ENCODE data around the gene YARS2.

DNA sequence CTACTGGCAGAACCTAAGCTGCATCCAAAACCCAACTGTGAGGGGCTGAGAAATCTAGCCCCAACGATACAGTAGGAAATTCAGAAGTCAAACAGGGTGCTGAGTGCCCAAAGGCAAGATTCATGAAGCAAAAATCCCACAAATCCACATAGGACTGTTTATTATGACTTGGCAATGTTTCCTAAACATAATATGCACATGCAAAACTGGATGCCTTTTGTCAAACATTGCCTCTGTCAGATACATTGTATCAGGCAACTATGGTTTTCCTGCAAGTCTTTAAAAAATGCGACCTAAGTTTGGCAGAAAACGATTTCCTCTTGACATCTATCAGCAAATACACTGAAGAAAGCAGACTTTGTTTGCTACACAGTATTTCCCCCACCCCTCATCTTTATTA is 27.3 kb upstream of the YARS2 start:
- TF ChIP-seq, protein P1, sequence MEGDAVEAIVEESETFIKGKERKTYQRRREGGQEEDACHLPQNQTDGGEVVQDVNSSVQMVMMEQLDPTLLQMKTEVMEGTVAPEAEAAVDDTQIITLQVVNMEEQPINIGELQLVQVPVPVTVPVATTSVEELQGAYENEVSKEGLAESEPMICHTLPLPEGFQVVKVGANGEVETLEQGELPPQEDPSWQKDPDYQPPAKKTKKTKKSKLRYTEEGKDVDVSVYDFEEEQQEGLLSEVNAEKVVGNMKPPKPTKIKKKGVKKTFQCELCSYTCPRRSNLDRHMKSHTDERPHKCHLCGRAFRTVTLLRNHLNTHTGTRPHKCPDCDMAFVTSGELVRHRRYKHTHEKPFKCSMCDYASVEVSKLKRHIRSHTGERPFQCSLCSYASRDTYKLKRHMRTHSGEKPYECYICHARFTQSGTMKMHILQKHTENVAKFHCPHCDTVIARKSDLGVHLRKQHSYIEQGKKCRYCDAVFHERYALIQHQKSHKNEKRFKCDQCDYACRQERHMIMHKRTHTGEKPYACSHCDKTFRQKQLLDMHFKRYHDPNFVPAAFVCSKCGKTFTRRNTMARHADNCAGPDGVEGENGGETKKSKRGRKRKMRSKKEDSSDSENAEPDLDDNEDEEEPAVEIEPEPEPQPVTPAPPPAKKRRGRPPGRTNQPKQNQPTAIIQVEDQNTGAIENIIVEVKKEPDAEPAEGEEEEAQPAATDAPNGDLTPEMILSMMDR (optimal IDR thresholded peaks at IDR 0.05 in 1 of 3, IDR thresholded peaks at IDR 0.05 in 1 of 3, conservative IDR thresholded peaks at IDR 0.05 in 1 of 3; ENCODE audit: extremely low read depth in 1 of 3, insufficient read depth in 2 of 3, low read length in 3 of 3), result no peak
- no peak for TF ChIP-seq EZH2 (IDR thresholded peaks at IDR 0.05; ENCODE audit: low read length)

Measured in keratinocyte (primary cell).